ENCODE measurements around the gene CDPF1. TPM values are rescaled to one million over a fixed set of nuclear protein-coding genes. Genes with fewer than 3 reads are reported as not detected.

CDPF1 gene
- total and polyA plus RNA-seq, 2 of the 4 experiments (the other 2 are of a cell fraction) = 11.5 to 14.5 TPM

DNA sequence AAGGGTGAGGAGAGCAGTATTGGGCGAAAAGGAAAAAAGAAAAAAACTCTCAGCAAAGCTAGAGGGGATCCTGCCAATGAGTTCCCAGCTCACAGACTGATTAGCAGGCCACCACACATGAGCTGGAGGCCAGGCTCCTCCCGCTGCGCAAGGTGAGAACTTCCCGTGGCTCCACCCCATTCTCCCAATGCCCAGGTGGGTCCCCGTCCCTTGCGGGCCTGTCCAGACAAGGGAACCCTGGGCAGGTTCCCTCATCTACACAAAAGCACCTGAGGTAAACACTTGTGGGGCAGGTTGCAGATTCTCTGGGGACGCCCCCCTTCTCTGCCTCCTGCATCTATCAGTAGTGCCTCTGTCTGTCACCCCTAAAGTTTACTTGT is 46.5 kb downstream of the CDPF1 start:
- no peak overlapping the region for H4K8ac ChIP-seq (ENCODE audit: low read depth in 2 of 2, low read length in 2 of 2)
- H3K4me1 ChIP-seq (ENCODE audit: control insufficient read depth, insufficient read depth, low read length) = no peaks in the 10 kb centered on the region
- H3K4ac ChIP-seq (ENCODE audit: low read depth, low read length) = no peak overlapping the region
- POLR2A ChIA-PET (ENCODE audit: unreplicated experiment) = no interaction called here
- 92% methylated on average over 2 of the region's 7 CpGs; no CpG with 5 or more reads in 1 of the 2 experiments for WGBS, 2 experiments (ENCODE audit: extremely low coverage in 2 of 2, insufficient read length in 1 of 2)
- H3K14ac ChIP-seq (replicated peaks; ENCODE audit: low read depth, low read length) = no peak overlapping the region
- H4K5ac ChIP-seq (ENCODE audit: low read depth, low read length) = no peak overlapping the region
- H3K18ac ChIP-seq (ENCODE audit: low read depth, low read length) = no peak overlapping the region
- H3K23ac ChIP-seq (ENCODE audit: low read depth, low read length) = no peak overlapping the region
- ATAC-seq (ENCODE audit: low read depth) (no peak), DNase-seq (no peak)
- no peaks in the 10 kb centered on the region for H4K20me1 ChIP-seq (ENCODE audit: insufficient read depth, low read length)
- no peak overlapping the region for H2BK20ac ChIP-seq (ENCODE audit: low read depth, low read length)
- no peak overlapping the region for H3K56ac ChIP-seq (ENCODE audit: extremely low read depth, insufficient read depth, low read length)
- H3K9ac ChIP-seq (ENCODE audit: low read depth, low read length) = no peak overlapping the region
- H3K4me3 ChIP-seq (ENCODE audit: insufficient read depth, low read depth, low read length) = no peak overlapping the region
- no peaks in the 10 kb centered on the region; the same call in 1 of the 2 replicates for H3K9me3 ChIP-seq (ENCODE audit: control insufficient read depth, insufficient read depth, low read length)
- no peak for TF ChIP-seq MAZ (IDR thresholded peaks at IDR 0.05; ENCODE audit: borderline replicate concordance, low read depth, low read length)
- TF ChIP-seq POLR2A (IDR thresholded peaks at IDR 0.05; ENCODE audit: low read depth, low read length) = no peak
- no peak for TF ChIP-seq MAFK (IDR thresholded peaks at IDR 0.05; ENCODE audit: low read depth, low read length)
- TF ChIP-seq RAD21 (IDR thresholded peaks at IDR 0.05; ENCODE audit: low read length) = no peak
- no peak for TF ChIP-seq CEBPB (IDR thresholded peaks at IDR 0.05; ENCODE audit: low read depth, low read length)
- TF ChIP-seq, protein P1, sequence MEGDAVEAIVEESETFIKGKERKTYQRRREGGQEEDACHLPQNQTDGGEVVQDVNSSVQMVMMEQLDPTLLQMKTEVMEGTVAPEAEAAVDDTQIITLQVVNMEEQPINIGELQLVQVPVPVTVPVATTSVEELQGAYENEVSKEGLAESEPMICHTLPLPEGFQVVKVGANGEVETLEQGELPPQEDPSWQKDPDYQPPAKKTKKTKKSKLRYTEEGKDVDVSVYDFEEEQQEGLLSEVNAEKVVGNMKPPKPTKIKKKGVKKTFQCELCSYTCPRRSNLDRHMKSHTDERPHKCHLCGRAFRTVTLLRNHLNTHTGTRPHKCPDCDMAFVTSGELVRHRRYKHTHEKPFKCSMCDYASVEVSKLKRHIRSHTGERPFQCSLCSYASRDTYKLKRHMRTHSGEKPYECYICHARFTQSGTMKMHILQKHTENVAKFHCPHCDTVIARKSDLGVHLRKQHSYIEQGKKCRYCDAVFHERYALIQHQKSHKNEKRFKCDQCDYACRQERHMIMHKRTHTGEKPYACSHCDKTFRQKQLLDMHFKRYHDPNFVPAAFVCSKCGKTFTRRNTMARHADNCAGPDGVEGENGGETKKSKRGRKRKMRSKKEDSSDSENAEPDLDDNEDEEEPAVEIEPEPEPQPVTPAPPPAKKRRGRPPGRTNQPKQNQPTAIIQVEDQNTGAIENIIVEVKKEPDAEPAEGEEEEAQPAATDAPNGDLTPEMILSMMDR (conservative IDR thresholded peaks at IDR 0.05; ENCODE audit: low read depth, low read length) = no peak
- no peak for TF ChIP-seq SMC3 (IDR thresholded peaks at IDR 0.05; ENCODE audit: low read depth, low read length)
- no peak for TF ChIP-seq RFX5 (IDR thresholded peaks at IDR 0.05; ENCODE audit: low read depth, low read length)
- TF ChIP-seq FOS (IDR thresholded peaks at IDR 0.05; ENCODE audit: low read depth, low read length) = no peak
- no peak overlapping the region for H2BK15ac ChIP-seq (ENCODE audit: low read depth, low read length)
- CTCF ChIA-PET = no interaction called here
- 0 out of 4 replicates have a peak, but pooled peaks cover 3 to 4% of the 10 kb centered on the region in 2 experiments for H3K79me1 ChIP-seq (ENCODE audit: low read depth in 1 of 2, low read length in 2 of 2)
- H3K4me2 ChIP-seq (ENCODE audit: low read depth, low read length) = no peak overlapping the region
- no TSS peak for BruUV-seq (replicated peaks)
- no peak overlapping the region for H3K27ac ChIP-seq (ENCODE audit: insufficient read depth, low read length)
- in situ Hi-C loops (cut with MboI; ENCODE audit: low sequenced_read_pairs) = no loop called here
- H2AK9ac ChIP-seq (replicated peaks; ENCODE audit: low read depth, low read length, poor library complexity) = no peak overlapping the region
- no peaks in the 10 kb centered on the region; the same call in 1 of the 2 replicates for H3K9me1 ChIP-seq (ENCODE audit: insufficient read depth, low read length)
- dilution Hi-C loops (cut with HindIII; ENCODE audit: low sequenced_read_pairs, unreplicated experiment) = no loop called here
- no peak overlapping the region for H2AK5ac ChIP-seq (ENCODE audit: low read depth, low read length)
- H3K36me3 ChIP-seq (ENCODE audit: control insufficient read depth, insufficient read depth, low read length) = peaks cover 26% of the 10 kb centered on the region
- H4K91ac ChIP-seq (ENCODE audit: insufficient read depth, low read depth, low read length) = no peak overlapping the region
- no peaks in the 10 kb centered on the region for H3K27me3 ChIP-seq (ENCODE audit: control insufficient read depth, insufficient read depth, low read length)
- no peak overlapping the region for H2BK120ac ChIP-seq (ENCODE audit: low read depth, low read length)
- H2BK5ac ChIP-seq (ENCODE audit: low read depth, low read length, poor library complexity, severe bottlenecking) = no peak overlapping the region
- no peak overlapping the region for H2AFZ ChIP-seq (replicated peaks; ENCODE audit: low read length, poor library complexity)
- intact Hi-C loops (cut with micrococcal nuclease) = no loop called here
